ENCODE data around the gene FOLR2.
A peak's percentile ranks its signal among the peaks of the same experiment; 100 is the strongest.

FOLR2 gene

GRCh38 chr11:72254299-72254993 is 37.9 kb downstream of the FOLR2 start:
- Histone ChIP-seq H2AFZ (ENCODE audit: low read length) (peak overlapping the region; percentile 95), H4K20me1 (ENCODE audit: insufficient read depth, low read length) (no peaks in the 10 kb centered on the region), H3K79me2 (ENCODE audit: low read length) (no peaks in the 10 kb centered on the region), H3K4me3 (ENCODE audit: low read length) (peak overlapping the region; percentile 50), H3K4me2 (ENCODE audit: low read depth, low read length) (peak overlapping the region; percentile 100), H3K9me2 (replicated peaks; ENCODE audit: insufficient read depth, low read length) (no peaks in the 10 kb centered on the region), H3K4me1 (ENCODE audit: low read length) (peaks cover 29% of the 10 kb centered on the region), H3K9ac (ENCODE audit: low read length) (peak overlapping the region; percentile 41; the same call in 1 of the 2 replicates), H3K36me3 (replicated peaks; ENCODE audit: insufficient read depth, low read length) (no peaks in the 10 kb centered on the region), H3K27ac (ENCODE audit: low read length) (peak overlapping the region; percentile 86), H3K27me3 (replicated peaks; ENCODE audit: insufficient read depth, low read length) (no peaks in the 10 kb centered on the region), H3K9me3 (replicated peaks; ENCODE audit: insufficient read depth, low read length) (no peaks in the 10 kb centered on the region), H3F3A (ENCODE audit: insufficient read depth, low read length) (peaks cover 21% of the 10 kb centered on the region)
- TF ChIP-seq CTCF (IDR thresholded peaks at IDR 0.05; ENCODE audit: low read length) = no peak
- no peak for TF ChIP-seq EZH2phosphoT487 (IDR thresholded peaks at IDR 0.05; ENCODE audit: low read length)
- TF ChIP-seq EZH2 (optimal IDR thresholded peaks at IDR 0.05; ENCODE audit: low read depth, low read length) = no peak
- DNase-seq = peak; percentile 66

DNA sequence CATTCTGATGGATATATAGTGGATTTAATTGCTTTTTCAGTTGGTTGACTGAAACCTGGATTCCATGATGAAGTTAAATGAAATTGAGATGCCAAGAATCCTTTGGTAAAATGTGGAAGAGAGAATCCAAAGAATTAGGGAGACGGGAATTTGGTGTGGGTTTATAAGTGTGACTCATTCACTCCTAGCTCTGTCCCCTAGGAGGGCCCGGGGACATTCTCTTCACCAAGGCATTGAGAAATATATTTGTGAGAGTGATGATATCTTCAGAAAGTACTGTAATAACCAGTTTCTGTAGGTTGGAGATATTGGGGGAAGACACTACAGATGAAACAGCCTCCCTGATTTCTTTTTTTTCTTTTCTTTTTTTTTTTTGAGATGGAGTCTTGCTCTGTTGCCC is 41.0 kb downstream of the FOLR2 start:
- no peak overlapping the region for H3K4me2 ChIP-seq (ENCODE audit: low read depth, low read length)
- peaks cover 21% of the 10 kb centered on the region for H3F3A ChIP-seq (ENCODE audit: insufficient read depth, low read length)
- H3K79me2 ChIP-seq (ENCODE audit: low read length) = no peaks in the 10 kb centered on the region
- no peaks in the 10 kb centered on the region for H4K20me1 ChIP-seq (ENCODE audit: insufficient read depth, low read length)
- H3K4me1 ChIP-seq (ENCODE audit: low read length) = peaks cover 29% of the 10 kb centered on the region
- no peak for DNase-seq
- H3K27me3 ChIP-seq (replicated peaks; ENCODE audit: insufficient read depth, low read length) = no peaks in the 10 kb centered on the region
- H2AFZ ChIP-seq (ENCODE audit: low read length) = no peak overlapping the region
- no peak for TF ChIP-seq EZH2 (optimal IDR thresholded peaks at IDR 0.05; ENCODE audit: low read depth, low read length)
- no peak for TF ChIP-seq EZH2phosphoT487 (IDR thresholded peaks at IDR 0.05; ENCODE audit: low read length)
- TF ChIP-seq CTCF (IDR thresholded peaks at IDR 0.05; ENCODE audit: low read length) = no peak
- H3K9me2 ChIP-seq (replicated peaks; ENCODE audit: insufficient read depth, low read length) = no peaks in the 10 kb centered on the region
- H3K36me3 ChIP-seq (replicated peaks; ENCODE audit: insufficient read depth, low read length) = no peaks in the 10 kb centered on the region
- no peak overlapping the region for H3K9ac ChIP-seq (ENCODE audit: low read length)
- H3K4me3 ChIP-seq (ENCODE audit: low read length) = no peak overlapping the region
- no peaks in the 10 kb centered on the region for H3K9me3 ChIP-seq (replicated peaks; ENCODE audit: insufficient read depth, low read length)
- H3K27ac ChIP-seq (ENCODE audit: low read length) = no peak overlapping the region

- no peaks in the 10 kb centered on the region for H3K79me2 ChIP-seq (ENCODE audit: low read length)
- H3K9me2 ChIP-seq (replicated peaks; ENCODE audit: insufficient read depth, low read length) = no peaks in the 10 kb centered on the region
- no peak overlapping the region for H3K9ac ChIP-seq (ENCODE audit: low read length)
- peaks cover 25% of the 10 kb centered on the region for H3K4me1 ChIP-seq (ENCODE audit: low read length)
- H3K9me3 ChIP-seq (replicated peaks; ENCODE audit: insufficient read depth, low read length) = no peaks in the 10 kb centered on the region
- no peak overlapping the region for H3K4me3 ChIP-seq (ENCODE audit: low read length)
- H3K4me2 ChIP-seq (ENCODE audit: low read depth, low read length) = no peak overlapping the region
- no peak overlapping the region for H2AFZ ChIP-seq (ENCODE audit: low read length)
- TF ChIP-seq EZH2 (optimal IDR thresholded peaks at IDR 0.05; ENCODE audit: low read depth, low read length) (no peak), CTCF (IDR thresholded peaks at IDR 0.05; ENCODE audit: low read length) (no peak), EZH2phosphoT487 (IDR thresholded peaks at IDR 0.05; ENCODE audit: low read length) (no peak)
- H3F3A ChIP-seq (ENCODE audit: insufficient read depth, low read length) = peaks cover 19% of the 10 kb centered on the region
- H3K27me3 ChIP-seq (replicated peaks; ENCODE audit: insufficient read depth, low read length) = no peaks in the 10 kb centered on the region
- no peaks in the 10 kb centered on the region for H4K20me1 ChIP-seq (ENCODE audit: insufficient read depth, low read length)
- no peaks in the 10 kb centered on the region for H3K36me3 ChIP-seq (replicated peaks; ENCODE audit: insufficient read depth, low read length)
- DNase-seq = no peak
- no peak overlapping the region for H3K27ac ChIP-seq (ENCODE audit: low read length)
Measured at GRCh38 chr11:72259490-72259889, 42.9 kb downstream of the FOLR2 start.

Data from MM.1S (cell line).